ENCODE results near the gene BABAM2.

Gene BABAM2

GRCh38 chr2:28053597-28053996 is 163.1 kb downstream of the BABAM2 start:
- Histone ChIP-seq H3K4me1 (ENCODE audit: control insufficient read depth, insufficient read depth, low read length) (0 out of 2 replicates have a peak, but pooled peaks cover 3% of the 10 kb centered on the region), H3K4me3 (ENCODE audit: low read depth, low read length) (no peak overlapping the region), H3K9me3 (ENCODE audit: control insufficient read depth, insufficient read depth, low read depth, low read length) (no peaks in the 10 kb centered on the region), H3K36me3 (ENCODE audit: control insufficient read depth in 2 of 2, insufficient read depth in 1 of 2, low read length in 2 of 2) (no peaks in the 10 kb centered on the region), H3K27ac (ENCODE audit: extremely low read depth, low read depth, low read length) (no peak overlapping the region)
- ChIA-PET POLR2A (no interaction called here), CTCF (interaction anchor here (1.8 kb wide), 1 partner anchor 13 kb away, joined by 4 read pairs; no protein-coding TSS in a partner anchor)
- no peak for TF ChIP-seq ZNF114 (tag by site-specific recombination; IDR thresholded peaks at IDR 0.05)
- no peak for TF ChIP-seq ZNF155 (tag by site-specific recombination; IDR thresholded peaks at IDR 0.05)
- TF ChIP-seq ZNF211 (tag by site-specific recombination; IDR thresholded peaks at IDR 0.05; ENCODE audit: low read depth), result no peak
- no peak for TF ChIP-seq ZNF133 (tag by site-specific recombination; IDR thresholded peaks at IDR 0.05)
- no peak for TF ChIP-seq ZNF266 (tag by site-specific recombination; IDR thresholded peaks at IDR 0.05; ENCODE audit: low read depth)

GRCh38 chr2:28054916-28055315 is 164.4 kb downstream of the BABAM2 start:
- ChIA-PET POLR2A (no interaction called here), CTCF (interaction anchor here (1.8 kb wide), 1 partner anchor 11 kb away, joined by 4 read pairs; no protein-coding TSS in a partner anchor)
- H3K9me3 ChIP-seq (ENCODE audit: control insufficient read depth, insufficient read depth, low read depth, low read length), result no peaks in the 10 kb centered on the region
- no peak overlapping the region for H3K27ac ChIP-seq (ENCODE audit: extremely low read depth, low read depth, low read length)
- H3K4me1 ChIP-seq (ENCODE audit: control insufficient read depth, insufficient read depth, low read length), result 0 out of 2 replicates have a peak, but pooled peaks cover 3% of the 10 kb centered on the region
- H3K36me3 ChIP-seq (ENCODE audit: control insufficient read depth in 2 of 2, insufficient read depth in 1 of 2, low read length in 2 of 2), result no peaks in the 10 kb centered on the region
- TF ChIP-seq RBAK (tag by site-specific recombination; IDR thresholded peaks at IDR 0.05) (no peak), ZNF10 (tag by site-specific recombination; IDR thresholded peaks at IDR 0.05) (no peak), ZNF266 (tag by site-specific recombination; IDR thresholded peaks at IDR 0.05; ENCODE audit: low read depth) (no peak)
- no peak overlapping the region for H3K4me3 ChIP-seq (ENCODE audit: low read depth, low read length)

GRCh38 chr2:28055325-28055970 is 164.9 kb downstream of the BABAM2 start:
- H3K36me3 ChIP-seq (ENCODE audit: control insufficient read depth in 2 of 2, insufficient read depth in 1 of 2, low read length in 2 of 2), result no peaks in the 10 kb centered on the region
- CTCF ChIA-PET, result interaction anchor here (1.8 kb wide), 1 partner anchor 11 kb away, joined by 4 read pairs; no protein-coding TSS in a partner anchor
- H3K9me3 ChIP-seq (ENCODE audit: control insufficient read depth, insufficient read depth, low read depth, low read length), result no peaks in the 10 kb centered on the region
- TF ChIP-seq ZNF398 (tag by site-specific recombination; IDR thresholded peaks at IDR 0.05) (no peak), ZNF76 (tag by site-specific recombination; IDR thresholded peaks at IDR 0.05; ENCODE audit: borderline replicate concordance, low read depth) (no peak), ZNF837 (tag by site-specific recombination; IDR thresholded peaks at IDR 0.05) (no peak)
- no peak overlapping the region for H3K27ac ChIP-seq (ENCODE audit: extremely low read depth, low read depth, low read length)
- H3K4me3 ChIP-seq (ENCODE audit: low read depth, low read length), result no peak overlapping the region
- POLR2A ChIA-PET, result no interaction called here
- H3K4me1 ChIP-seq (ENCODE audit: control insufficient read depth, insufficient read depth, low read length), result 0 out of 2 replicates have a peak, but pooled peaks cover 3% of the 10 kb centered on the region

- CTCF ChIA-PET, result no interaction called here
- Histone ChIP-seq H3K36me3 (ENCODE audit: control insufficient read depth in 2 of 2, insufficient read depth in 1 of 2, low read length in 2 of 2) (no peaks in the 10 kb centered on the region), H3K4me1 (ENCODE audit: control insufficient read depth, insufficient read depth, low read length) (no peaks in the 10 kb centered on the region), H3K27ac (ENCODE audit: extremely low read depth, low read depth, low read length) (no peak overlapping the region), H3K9me3 (ENCODE audit: control insufficient read depth, insufficient read depth, low read depth, low read length) (no peaks in the 10 kb centered on the region), H3K4me3 (ENCODE audit: low read depth, low read length) (no peak overlapping the region)
- POLR2A ChIA-PET, result no interaction called here
- TF ChIP-seq ZNF350 (tag by site-specific recombination; IDR thresholded peaks at IDR 0.05), result no peak
- TF ChIP-seq SP7 (tag by site-specific recombination; IDR thresholded peaks at IDR 0.05), result no peak
- TF ChIP-seq HOXA7 (CRISPR knock-in tag; IDR thresholded peaks at IDR 0.05; ENCODE audit: borderline replicate concordance), result no peak
- TF ChIP-seq ZNF416 (tag by site-specific recombination; IDR thresholded peaks at IDR 0.05), result no peak
- TF ChIP-seq ZNF132 (tag by site-specific recombination; IDR thresholded peaks at IDR 0.05; ENCODE audit: borderline replicate concordance), result no peak
- TF ChIP-seq ZBTB21 (tag by site-specific recombination; IDR thresholded peaks at IDR 0.05), result no peak
- TF ChIP-seq ZNF274 (IDR thresholded peaks at IDR 0.05; ENCODE audit: low read length), result no peak
- TF ChIP-seq ZNF274 (tag by site-specific recombination; IDR thresholded peaks at IDR 0.05; ENCODE audit: borderline replicate concordance), result no peak
- TF ChIP-seq ZSCAN5A (tag by site-specific recombination; IDR thresholded peaks at IDR 0.05), result no peak
- no peak for TF ChIP-seq ZNF580 (tag by site-specific recombination; IDR thresholded peaks at IDR 0.05)
- no peak for TF ChIP-seq ZNF335 (tag by site-specific recombination; conservative IDR thresholded peaks at IDR 0.05)
- TF ChIP-seq ZNF692 (tag by site-specific recombination; IDR thresholded peaks at IDR 0.05), result no peak
- TF ChIP-seq ZNF16 (tag by site-specific recombination; IDR thresholded peaks at IDR 0.05; ENCODE audit: low read depth), result no peak
- no peak for TF ChIP-seq ZNF140 (tag by site-specific recombination; IDR thresholded peaks at IDR 0.05)
These were observed 168.3 kb downstream of the BABAM2 start for GRCh38 chr2:28058791-28059190.
